Liver (tissue), 9 donors: ENCODE data around the gene CEP131. TPM values are rescaled to one million over a fixed set of nuclear protein-coding genes. Genes with fewer than 3 reads are reported as not detected.

ENCODE experiments used
- DNase-seq: peaks from one replicate; pipeline ENCODE4 v3.0.0-alpha.2; 2017; ENCODE audit warnings: low spot score
- H3K27ac ChIP-seq, 2 donors: one replicate each; pipeline ENCODE4 v1.7.0; 2013; ENCODE audit warnings: inconsistent platforms in 2 of 2, low read length in 2 of 2, control low read depth in 1 of 2, low read depth in 1 of 2, mild to moderate bottlenecking in 1 of 2
- H3K27me3 ChIP-seq, 4 donors: one replicate each; pipeline versions ENCODE4 v1.6.1 to v1.7.0; 2013; ENCODE audit warnings: low read length in 3 of 4, inconsistent platforms in 1 of 4, mild to moderate bottlenecking in 1 of 4, moderate library complexity in 1 of 4; ENCODE audit not compliant: control insufficient read depth in 4 of 4, insufficient read depth in 4 of 4
- H3K36me3 ChIP-seq, 4 donors: one replicate each; pipeline versions ENCODE4 v1.6.1 to v1.7.0; 2013; ENCODE audit warnings: low read length in 3 of 4, mild to moderate bottlenecking in 3 of 4, low read depth in 1 of 4, moderate library complexity in 1 of 4; ENCODE audit not compliant: control insufficient read depth in 4 of 4, insufficient read depth in 3 of 4
- H3K4me1 ChIP-seq, 4 donors: one replicate each; pipeline versions ENCODE4 v1.6.1 to v1.7.0; 2013; ENCODE audit warnings: low read length in 3 of 4, mild to moderate bottlenecking in 3 of 4, moderate library complexity in 1 of 4; ENCODE audit not compliant: control insufficient read depth in 4 of 4, insufficient read depth in 4 of 4
- H3K4me3 ChIP-seq, 3 donors: one replicate each; pipeline versions ENCODE4 v1.6.1 to v1.7.0; 2013; ENCODE audit warnings: low read length in 3 of 3, control low read depth in 1 of 3, low read depth in 1 of 3, mild to moderate bottlenecking in 1 of 3
- H3K9ac ChIP-seq, 2 donors: one replicate each; pipeline ENCODE4 v1.7.0; 2013; ENCODE audit warnings: low read length in 2 of 2, mild to moderate bottlenecking in 2 of 2, moderate library complexity in 2 of 2, control low read depth in 1 of 2, low read depth in 1 of 2
- H3K9me3 ChIP-seq, 4 donors: one replicate each; pipeline versions ENCODE4 v1.6.1 to v1.7.0; 2013; ENCODE audit warnings: low read length in 3 of 4; ENCODE audit not compliant: control insufficient read depth in 4 of 4
- EGR1 ChIP-seq, 2 donors: IDR thresholded peaks; 2 replicates each; pipeline ENCODE4 v1.6.1; 2016 to 2018; ENCODE audit warnings: antibody characterized with exemption in 2 of 2, low read depth in 2 of 2
- FOXA1 ChIP-seq: IDR thresholded peaks from 2 replicates; pipeline ENCODE4 v1.6.1; 2016; ENCODE audit warnings: antibody characterized with exemption
- FOXA2 ChIP-seq: IDR thresholded peaks from 2 replicates; pipeline ENCODE4 v1.6.1; 2016; ENCODE audit warnings: antibody characterized with exemption
- GABPA ChIP-seq, 2 donors: IDR thresholded peaks in 1 of 2; conservative IDR thresholded peaks in 1 of 2; 2 replicates each; pipeline ENCODE4 v1.6.1; 2016; ENCODE audit warnings: antibody characterized with exemption in 2 of 2, mild to moderate bottlenecking in 1 of 2, moderate library complexity in 1 of 2
- HNF4A ChIP-seq, 2 donors: conservative IDR thresholded peaks; 2 replicates each; pipeline ENCODE4 v1.6.1; 2016; ENCODE audit warnings: antibody characterized with exemption in 2 of 2, mild to moderate bottlenecking in 2 of 2
- HNF4G ChIP-seq: IDR thresholded peaks from 2 replicates; pipeline ENCODE4 v1.6.1; 2016; ENCODE audit warnings: antibody characterized with exemption
- JUND ChIP-seq, 2 donors: IDR thresholded peaks; 2 replicates each; pipeline ENCODE4 v1.6.1; 2016; ENCODE audit warnings: antibody characterized with exemption in 2 of 2
- MAX ChIP-seq: IDR thresholded peaks from 2 replicates; pipeline ENCODE4 v1.6.1; 2016; ENCODE audit warnings: antibody characterized with exemption
- NR2F2 ChIP-seq: IDR thresholded peaks from 2 replicates; pipeline ENCODE4 v1.6.1; 2016; ENCODE audit warnings: antibody characterized with exemption
- RAD21 ChIP-seq, 2 donors: IDR thresholded peaks; 2 replicates each; pipeline ENCODE4 v1.6.1; 2016; ENCODE audit warnings: antibody characterized with exemption in 2 of 2, mild to moderate bottlenecking in 2 of 2
- RXRA ChIP-seq, 2 donors: IDR thresholded peaks; 2 replicates each; pipeline ENCODE4 v1.6.1; 2017 to 2018; ENCODE audit warnings: antibody characterized with exemption in 2 of 2, mild to moderate bottlenecking in 1 of 2
- SP1 ChIP-seq: IDR thresholded peaks from 2 replicates; pipeline ENCODE4 v1.6.1; 2018; ENCODE audit warnings: antibody characterized with exemption, mild to moderate bottlenecking
- TAF1 ChIP-seq: conservative IDR thresholded peaks from 2 replicates; pipeline ENCODE4 v1.6.1; 2016; ENCODE audit warnings: antibody characterized with exemption, mild to moderate bottlenecking
- YY1 ChIP-seq: IDR thresholded peaks from 2 replicates; pipeline ENCODE4 v1.6.1; 2016; ENCODE audit warnings: antibody characterized with exemption, mild to moderate bottlenecking
- WGBS: extraction: QIAGEN DNeasy Blood & Tissue Kit; methylation state at CpG from one replicate; pipeline ENCODE4 v1.1.7; 2013; 5-methylcytosine and 5-hydroxymethylcytosine counted together
- polyA plus RNA-seq, 2 donors: library from polyadenylated mRNA; stranded (reverse) in 1 of 2; unstranded in 1 of 2; fragments of 200-250 nt in 1 of 2; fragments of >200 nt in 1 of 2; fragmentation: Nextera tagmentation in 1 of 2; extraction: Ambion mirVana in 1 of 2; gene quantifications; one replicate each; pipeline versions ENCODE4 v1.2.1 to v1.2.3, GENCODE V29; 2013 to 2015
- total RNA-seq, 2 donors: library from RNA; depleted of rRNA; stranded (reverse); fragments of >200 nt; gene quantifications; one replicate each; pipeline ENCODE4 v1.2.3, GENCODE V29; 2014
- TF ChIP-seq, protein P1 (sequence below): IDR thresholded peaks from 2 replicates; pipeline ENCODE4 v1.6.1; 2016; ENCODE audit warnings: antibody characterized with exemption
- TF ChIP-seq, protein P2 (sequence below): fragments of 150-350 bp; IDR thresholded peaks from 2 replicates; pipeline ENCODE4 v1.5.1; 2017; ENCODE audit warnings: improper control_type of control experiment, low read depth, low read length; ENCODE audit not compliant: missing input control
- TF ChIP-seq, protein P3 (sequence below): IDR thresholded peaks from 2 replicates; pipeline ENCODE4 v1.6.1; 2016; ENCODE audit warnings: antibody characterized with exemption
- TF ChIP-seq, protein P4 (sequence below): IDR thresholded peaks from 2 replicates; pipeline ENCODE4 v1.6.1; 2016; ENCODE audit warnings: antibody characterized with exemption, mild to moderate bottlenecking
- donor health status: healthy.
- donor health status: healthy.
- donor health status: healthy.
- donor health status: healthy.
- donor health status: healthy.

CEP131 gene
- total and polyA plus RNA-seq, 4 donors = 0.71 to 6.3 (median 2.2) TPM

GRCh38 chr17:81189670-81190530, 32.9 kb downstream of the CEP131 start:
- Histone ChIP-seq H3K4me3 (no peak overlapping the region), H3K27ac (no peak overlapping the region), H3K27me3 (no peaks in the 10 kb centered on the region), H3K36me3 (no peaks in the 10 kb centered on the region), H3K4me1 (no peaks in the 10 kb centered on the region), H3K9ac (no peak overlapping the region), H3K9me3 (no peaks in the 10 kb centered on the region)
- no peak for DNase-seq
- TF ChIP-seq SP1 (no peak), JUND (IDR thresholded peaks at IDR 0.05) (no peak), RAD21 (IDR thresholded peaks at IDR 0.05) (no peak), EGR1 (IDR thresholded peaks at IDR 0.05; ENCODE audit: low read depth in 2 of 2) (no peak)
- 91% methylated on average over 27 of the region's 27 CpGs for WGBS

- 97% methylated on average over 7 of the region's 7 CpGs for WGBS
- no peak for DNase-seq
- Histone ChIP-seq H3K4me1 (no peaks in the 10 kb centered on the region), H3K4me3 (no peak overlapping the region), H3K9me3 (no peaks in the 10 kb centered on the region), H3K27me3 (no peaks in the 10 kb centered on the region), H3K27ac (no peak overlapping the region), H3K9ac (no peak overlapping the region), H3K36me3 (no peaks in the 10 kb centered on the region)
- TF ChIP-seq JUND (IDR thresholded peaks at IDR 0.05) = no peak
- no peak for TF ChIP-seq NR2F2
- TF ChIP-seq, protein P1, sequence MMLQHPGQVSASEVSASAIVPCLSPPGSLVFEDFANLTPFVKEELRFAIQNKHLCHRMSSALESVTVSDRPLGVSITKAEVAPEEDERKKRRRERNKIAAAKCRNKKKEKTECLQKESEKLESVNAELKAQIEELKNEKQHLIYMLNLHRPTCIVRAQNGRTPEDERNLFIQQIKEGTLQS = no peak
- no peak for TF ChIP-seq RXRA (IDR thresholded peaks at IDR 0.05)
- TF ChIP-seq, protein P2, sequence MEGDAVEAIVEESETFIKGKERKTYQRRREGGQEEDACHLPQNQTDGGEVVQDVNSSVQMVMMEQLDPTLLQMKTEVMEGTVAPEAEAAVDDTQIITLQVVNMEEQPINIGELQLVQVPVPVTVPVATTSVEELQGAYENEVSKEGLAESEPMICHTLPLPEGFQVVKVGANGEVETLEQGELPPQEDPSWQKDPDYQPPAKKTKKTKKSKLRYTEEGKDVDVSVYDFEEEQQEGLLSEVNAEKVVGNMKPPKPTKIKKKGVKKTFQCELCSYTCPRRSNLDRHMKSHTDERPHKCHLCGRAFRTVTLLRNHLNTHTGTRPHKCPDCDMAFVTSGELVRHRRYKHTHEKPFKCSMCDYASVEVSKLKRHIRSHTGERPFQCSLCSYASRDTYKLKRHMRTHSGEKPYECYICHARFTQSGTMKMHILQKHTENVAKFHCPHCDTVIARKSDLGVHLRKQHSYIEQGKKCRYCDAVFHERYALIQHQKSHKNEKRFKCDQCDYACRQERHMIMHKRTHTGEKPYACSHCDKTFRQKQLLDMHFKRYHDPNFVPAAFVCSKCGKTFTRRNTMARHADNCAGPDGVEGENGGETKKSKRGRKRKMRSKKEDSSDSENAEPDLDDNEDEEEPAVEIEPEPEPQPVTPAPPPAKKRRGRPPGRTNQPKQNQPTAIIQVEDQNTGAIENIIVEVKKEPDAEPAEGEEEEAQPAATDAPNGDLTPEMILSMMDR = no peak
- TF ChIP-seq FOXA1 = no peak
- no peak for TF ChIP-seq MAX
- no peak for TF ChIP-seq HNF4G
- no peak for TF ChIP-seq YY1
- TF ChIP-seq EGR1 (IDR thresholded peaks at IDR 0.05; ENCODE audit: low read depth in 2 of 2) = no peak
Observed at GRCh38 chr17:81189016-81189415, 33.7 kb downstream of the CEP131 start.

GRCh38 chr17:81188491-81188840, 34.3 kb downstream of the CEP131 start:
- Histone ChIP-seq H3K27ac (no peak overlapping the region), H3K4me1 (no peaks in the 10 kb centered on the region), H3K9me3 (no peaks in the 10 kb centered on the region), H3K36me3 (no peaks in the 10 kb centered on the region), H3K9ac (no peak overlapping the region), H3K4me3 (no peak overlapping the region), H3K27me3 (no peaks in the 10 kb centered on the region)
- TF ChIP-seq, protein P3, sequence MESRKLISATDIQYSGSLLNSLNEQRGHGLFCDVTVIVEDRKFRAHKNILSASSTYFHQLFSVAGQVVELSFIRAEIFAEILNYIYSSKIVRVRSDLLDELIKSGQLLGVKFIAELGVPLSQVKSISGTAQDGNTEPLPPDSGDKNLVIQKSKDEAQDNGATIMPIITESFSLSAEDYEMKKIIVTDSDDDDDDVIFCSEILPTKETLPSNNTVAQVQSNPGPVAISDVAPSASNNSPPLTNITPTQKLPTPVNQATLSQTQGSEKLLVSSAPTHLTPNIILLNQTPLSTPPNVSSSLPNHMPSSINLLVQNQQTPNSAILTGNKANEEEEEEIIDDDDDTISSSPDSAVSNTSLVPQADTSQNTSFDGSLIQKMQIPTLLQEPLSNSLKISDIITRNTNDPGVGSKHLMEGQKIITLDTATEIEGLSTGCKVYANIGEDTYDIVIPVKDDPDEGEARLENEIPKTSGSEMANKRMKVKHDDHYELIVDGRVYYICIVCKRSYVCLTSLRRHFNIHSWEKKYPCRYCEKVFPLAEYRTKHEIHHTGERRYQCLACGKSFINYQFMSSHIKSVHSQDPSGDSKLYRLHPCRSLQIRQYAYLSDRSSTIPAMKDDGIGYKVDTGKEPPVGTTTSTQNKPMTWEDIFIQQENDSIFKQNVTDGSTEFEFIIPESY = no peak
- TF ChIP-seq FOXA2 (no peak), GABPA (IDR thresholded peaks at IDR 0.05 in 1 of 2, conservative IDR thresholded peaks at IDR 0.05 in 1 of 2) (no peak), SP1 (no peak), TAF1 (no peak), HNF4G (no peak), HNF4A (conservative IDR thresholded peaks at IDR 0.05) (no peak)
- TF ChIP-seq, protein P4, sequence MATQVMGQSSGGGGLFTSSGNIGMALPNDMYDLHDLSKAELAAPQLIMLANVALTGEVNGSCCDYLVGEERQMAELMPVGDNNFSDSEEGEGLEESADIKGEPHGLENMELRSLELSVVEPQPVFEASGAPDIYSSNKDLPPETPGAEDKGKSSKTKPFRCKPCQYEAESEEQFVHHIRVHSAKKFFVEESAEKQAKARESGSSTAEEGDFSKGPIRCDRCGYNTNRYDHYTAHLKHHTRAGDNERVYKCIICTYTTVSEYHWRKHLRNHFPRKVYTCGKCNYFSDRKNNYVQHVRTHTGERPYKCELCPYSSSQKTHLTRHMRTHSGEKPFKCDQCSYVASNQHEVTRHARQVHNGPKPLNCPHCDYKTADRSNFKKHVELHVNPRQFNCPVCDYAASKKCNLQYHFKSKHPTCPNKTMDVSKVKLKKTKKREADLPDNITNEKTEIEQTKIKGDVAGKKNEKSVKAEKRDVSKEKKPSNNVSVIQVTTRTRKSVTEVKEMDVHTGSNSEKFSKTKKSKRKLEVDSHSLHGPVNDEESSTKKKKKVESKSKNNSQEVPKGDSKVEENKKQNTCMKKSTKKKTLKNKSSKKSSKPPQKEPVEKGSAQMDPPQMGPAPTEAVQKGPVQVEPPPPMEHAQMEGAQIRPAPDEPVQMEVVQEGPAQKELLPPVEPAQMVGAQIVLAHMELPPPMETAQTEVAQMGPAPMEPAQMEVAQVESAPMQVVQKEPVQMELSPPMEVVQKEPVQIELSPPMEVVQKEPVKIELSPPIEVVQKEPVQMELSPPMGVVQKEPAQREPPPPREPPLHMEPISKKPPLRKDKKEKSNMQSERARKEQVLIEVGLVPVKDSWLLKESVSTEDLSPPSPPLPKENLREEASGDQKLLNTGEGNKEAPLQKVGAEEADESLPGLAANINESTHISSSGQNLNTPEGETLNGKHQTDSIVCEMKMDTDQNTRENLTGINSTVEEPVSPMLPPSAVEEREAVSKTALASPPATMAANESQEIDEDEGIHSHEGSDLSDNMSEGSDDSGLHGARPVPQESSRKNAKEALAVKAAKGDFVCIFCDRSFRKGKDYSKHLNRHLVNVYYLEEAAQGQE = no peak
- 97% methylated on average over 12 of the region's 12 CpGs for WGBS
- no peak for DNase-seq
